SK-N-SH (cell line): ENCODE results near the gene HOXC13. TPM values are rescaled to one million over a fixed set of nuclear protein-coding genes. Genes with fewer than 3 reads are reported as not detected.

Experiments used
- CTCF ChIA-PET: fragments of 300-600, 350-600 bp; formaldehyde crosslinking; extraction: SDS; loops from one replicate; lab custom pipeline; 2021; lab: Yijun Ruan, JAX
- POLR2A ChIA-PET: fragments of 350-600 bp; sonication (Branson Sonifier 250); formaldehyde crosslinking; extraction: SDS; loops from one replicate; lab custom pipeline; 2020; ENCODE audit warnings: antibody characterized with exemption, inconsistent platforms; lab: Yijun Ruan, JAX
- DNase-seq: peaks from one replicate; pipeline ENCODE4 v3.0.0; 2012
- H2AFZ ChIP-seq: fragments of 200-600 bp; sonication (generic); 2 replicates; pipeline ENCODE4 v1.8.1; 2016; ENCODE audit warnings: antibody characterized with exemption, mild to moderate bottlenecking, low read depth
- H3F3A ChIP-seq: fragments of 200-600 bp; sonication (generic); replicated peaks from 2 replicates; pipeline ENCODE3; 2016; ENCODE audit warnings: antibody characterized with exemption, mild to moderate bottlenecking; ENCODE audit not compliant: insufficient read depth
- H3K27ac ChIP-seq, 2 experiments: fragments of 200-500 bp in 1 of 2; fragments of 200-600 bp in 1 of 2; sonication (Bioruptor generic) in 1 of 2; sonication (generic), shearing (Covaris generic) in 1 of 2; 2 replicates each; pipeline versions ENCODE4 v1.5.1 to v1.6.1; 2014 to 2016; ENCODE audit warnings: low read depth in 2 of 2, inconsistent platforms in 1 of 2, low read length in 1 of 2, mild to moderate bottlenecking in 1 of 2, mixed read lengths in 1 of 2
- H3K27me3 ChIP-seq: fragments of 200-600 bp; sonication (generic), shearing (Covaris generic); 2 replicates; pipeline ENCODE4 v1.6.1; 2016; ENCODE audit warnings: mixed run types; ENCODE audit not compliant: insufficient read depth
- H3K36me3 ChIP-seq, 2 experiments: fragments of 200-500 bp in 1 of 2; fragments of 200-600 bp in 1 of 2; sonication (Bioruptor generic) in 1 of 2; sonication (generic) in 1 of 2; replicated peaks in 1 of 2; 2 replicates each; pipeline versions ENCODE3 to v1.5.1; 2014 to 2016; ENCODE audit warnings: low read length in 1 of 2, mild to moderate bottlenecking in 1 of 2; ENCODE audit not compliant: insufficient read depth in 2 of 2, control insufficient read depth in 1 of 2
- H3K4me1 ChIP-seq, 2 experiments: fragments of 200-500 bp in 1 of 2; fragments of 200-600 bp in 1 of 2; sonication (Bioruptor generic) in 1 of 2; sonication (generic), shearing (Covaris generic) in 1 of 2; 2 replicates each; pipeline versions ENCODE4 v1.5.1 to v1.6.1; 2014 to 2016; ENCODE audit warnings: low read depth in 1 of 2, low read length in 1 of 2, mixed run types in 1 of 2; ENCODE audit not compliant: insufficient read depth in 2 of 2, control insufficient read depth in 1 of 2
- H3K4me2 ChIP-seq: fragments of 200-600 bp; sonication (generic), shearing (Covaris generic); 2 replicates; pipeline ENCODE4 v1.6.1; 2017; ENCODE audit warnings: mixed run types
- H3K4me3 ChIP-seq, 2 experiments: fragments of 200-500 bp in 1 of 2; fragments of 200-600 bp in 1 of 2; sonication (Bioruptor generic) in 1 of 2; sonication (generic), shearing (Covaris generic) in 1 of 2; 2 replicates each; pipeline versions ENCODE4 v1.5.1 to v1.8.1; 2014 to 2016; ENCODE audit warnings: low read depth in 2 of 2, inconsistent platforms in 1 of 2, low read length in 1 of 2, mild to moderate bottlenecking in 1 of 2, mixed read lengths in 1 of 2, moderate library complexity in 1 of 2
- H3K79me2 ChIP-seq: fragments of 200-600 bp; sonication (generic); 2 replicates; pipeline ENCODE4 v1.8.1; 2017; ENCODE audit warnings: mild to moderate bottlenecking; ENCODE audit not compliant: insufficient read depth
- H3K9ac ChIP-seq: fragments of 200-600 bp; sonication (generic); 2 replicates; pipeline ENCODE4 v1.6.1; 2017; ENCODE audit warnings: mixed run types
- H3K9me2 ChIP-seq: fragments of 200-600 bp; sonication (generic); 2 replicates; pipeline ENCODE4 v1.6.1; 2017; ENCODE audit warnings: mixed run types
- H3K9me3 ChIP-seq: fragments of 200-600 bp; sonication (generic); 2 replicates; pipeline ENCODE4 v1.6.1; 2017; ENCODE audit warnings: mixed run types, mild to moderate bottlenecking, moderate library complexity
- H4K20me1 ChIP-seq: fragments of 200-600 bp; sonication (generic); 2 replicates; pipeline ENCODE4 v1.6.1; 2017; ENCODE audit warnings: mild to moderate bottlenecking, mixed run types; ENCODE audit not compliant: insufficient read depth
- CHD2 ChIP-seq: fragments of 150-350 bp; IDR thresholded peaks from 2 replicates; pipeline ENCODE4 v1.6.1; 2018; ENCODE audit warnings: low read length; ENCODE audit not compliant: partially characterized antibody
- ELF1 ChIP-seq: IDR thresholded peaks from 2 replicates; pipeline ENCODE4 v1.4.0; 2012
- EZH2phosphoT487 ChIP-seq: fragments of 200-600 bp; sonication (generic); IDR thresholded peaks from 2 replicates; pipeline ENCODE4 v1.6.1; 2017; ENCODE audit warnings: low read depth, mixed run types, mild to moderate bottlenecking, antibody characterized with exemption, moderate library complexity, borderline replicate concordance
- FOSL2 ChIP-seq: IDR thresholded peaks from 2 replicates; pipeline ENCODE4 v1.4.0; 2012; ENCODE audit warnings: low read depth, mild to moderate bottlenecking, moderate library complexity, borderline replicate concordance
- JUND ChIP-seq: IDR thresholded peaks from 2 replicates; pipeline ENCODE4 v1.4.0; 2012
- MXI1 ChIP-seq: IDR thresholded peaks from 2 replicates; pipeline ENCODE4 v1.6.1; 2012; ENCODE audit warnings: mild to moderate bottlenecking, low read depth, low read length, improper control_type of control experiment
- POLR2AphosphoS5 ChIP-seq: IDR thresholded peaks from 2 replicates; pipeline ENCODE4 v1.6.1; 2012; ENCODE audit warnings: low read depth, low read length
- RAD21 ChIP-seq: IDR thresholded peaks from 2 replicates; pipeline ENCODE4 v1.6.1; 2012; ENCODE audit warnings: mild to moderate bottlenecking, low read length
- REST ChIP-seq: IDR thresholded peaks from 2 replicates; pipeline ENCODE4 v1.6.1; 2012; ENCODE audit warnings: mild to moderate bottlenecking, low read depth, low read length, moderate library complexity
- RFX5 ChIP-seq: IDR thresholded peaks from 2 replicates; pipeline ENCODE4 v1.6.1; 2012; ENCODE audit warnings: mild to moderate bottlenecking, improper control_type of control experiment, low read length
- SIN3A ChIP-seq: IDR thresholded peaks from 2 replicates; pipeline ENCODE4 v1.6.1; 2012; ENCODE audit warnings: low read depth, mild to moderate bottlenecking, low read length, moderate library complexity, borderline replicate concordance
- TAF1 ChIP-seq: IDR thresholded peaks from 2 replicates; pipeline ENCODE4 v1.6.1; 2012; ENCODE audit warnings: low read depth, mild to moderate bottlenecking, low read length, moderate library complexity, borderline replicate concordance
- TEAD4 ChIP-seq: IDR thresholded peaks from 2 replicates; pipeline ENCODE4 v1.4.0; 2012; ENCODE audit warnings: mild to moderate bottlenecking, borderline replicate concordance; ENCODE audit not compliant: insufficient read depth
- WGBS: methylation state at CpG from one replicate; pipeline ENCODE4 v1.1.6; 2017; ENCODE audit warnings: low lambda C conversion rate; 5-methylcytosine and 5-hydroxymethylcytosine counted together
- polyA plus RNA-seq, 3 experiments: library from polyadenylated mRNA; depleted of rRNA; stranded (reverse); fragments of >200 nt; gene quantifications; 2 replicates each; pipeline ENCODE4 v1.2.3, GENCODE V29; 2012
- TF ChIP-seq, protein P1 (sequence below): fragments of 150-350 bp; IDR thresholded peaks from 2 replicates; pipeline ENCODE4 v1.6.1; 2016; ENCODE audit warnings: mild to moderate bottlenecking, low read depth, low read length
- TF ChIP-seq, protein P2 (sequence below): fragments of 200-600 bp; sonication (generic); IDR thresholded peaks from 2 replicates; pipeline ENCODE4 v1.6.1; 2017; ENCODE audit warnings: antibody characterized with exemption, mild to moderate bottlenecking, moderate library complexity

HOXC13 gene
- polyA plus RNA-seq, 1 of the 3 experiments (the other 2 are of a cell fraction) = not detected

DNA sequence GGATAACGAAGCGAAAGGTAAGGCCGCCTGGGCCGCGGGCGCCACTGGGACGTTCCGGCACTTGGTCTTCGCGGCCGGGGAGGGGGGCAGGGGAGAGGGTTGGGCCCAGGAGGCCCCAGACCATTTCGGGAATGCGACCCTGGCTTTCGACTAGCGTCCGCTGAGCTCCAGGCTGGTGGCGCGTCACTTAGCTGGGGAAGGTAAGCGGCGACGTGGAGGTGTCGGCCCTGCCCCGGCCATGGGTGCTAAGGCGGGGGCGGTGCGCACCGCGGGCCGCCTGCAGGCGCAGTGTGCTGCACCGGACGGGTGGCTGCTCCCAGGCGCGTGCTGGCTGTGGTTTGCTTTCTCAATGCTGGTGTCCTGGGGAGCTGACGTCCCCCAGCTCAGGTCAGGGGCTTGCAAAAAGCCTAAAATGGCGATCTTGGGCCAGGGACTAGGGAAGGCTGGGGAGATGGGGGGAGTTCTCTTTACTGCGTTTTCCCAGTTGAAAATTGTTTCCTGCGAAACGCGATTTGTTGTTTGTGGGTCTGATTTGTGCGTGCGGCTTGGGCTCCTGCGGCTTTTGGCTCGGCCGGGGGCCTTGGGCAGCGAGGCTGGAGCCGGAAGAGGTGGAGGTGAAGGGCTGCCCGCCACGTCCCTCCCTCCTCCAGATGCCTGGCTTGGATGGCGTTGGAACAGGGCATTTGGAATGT lies 47.5 kb downstream of the HOXC13 start:
- no peak overlapping the region for H2AFZ ChIP-seq
- no peaks in the 10 kb centered on the region for H3K9me2 ChIP-seq
- H3K9me3 ChIP-seq = no peaks in the 10 kb centered on the region
- CTCF ChIA-PET = interaction anchor here (0.8 to 12.8 kb wide), 21 partner anchors 14 to 320 kb away, joined by 3 to 194 read pairs (median 6); partner anchors contain the start of genes HOTAIR, HOXC11, HOXC5 and HOXC6
- H3K27ac ChIP-seq = no peak overlapping the region
- peak overlapping the region; percentile 12 to 41; a peak in 2 of 4 replicates for H3K4me3 ChIP-seq
- POLR2A ChIA-PET = interaction anchor here (1.1 kb wide), 1 partner anchor 230 kb away, joined by 3 read pairs; no protein-coding TSS in a partner anchor
- DNase-seq = peak; percentile 56
- no peaks in the 10 kb centered on the region for H4K20me1 ChIP-seq
- H3K4me2 ChIP-seq = peak overlapping the region; percentile 95
- H3F3A ChIP-seq = peaks cover 4% of the 10 kb centered on the region
- H3K9ac ChIP-seq = no peak overlapping the region
- H3K79me2 ChIP-seq = no peaks in the 10 kb centered on the region
- peaks cover 0 to 12% of the 10 kb centered on the region in 2 experiments; a peak in 1 of 4 replicates for H3K4me1 ChIP-seq
- 0 out of 2 replicates have a peak, but pooled peaks have one; percentile 26 for TF ChIP-seq EZH2phosphoT487
- no peak for TF ChIP-seq MXI1
- WGBS = 23% methylated on average over 18 of the region's 50 CpGs
- H3K27me3 ChIP-seq = peaks cover 95% of the 10 kb centered on the region
- H3K36me3 ChIP-seq = no peaks in the 10 kb centered on the region

- H3K9me2 ChIP-seq = no peaks in the 10 kb centered on the region
- H4K20me1 ChIP-seq = no peaks in the 10 kb centered on the region
- no peak overlapping the region for H3K27ac ChIP-seq
- no peak overlapping the region for H3K4me2 ChIP-seq
- no peak overlapping the region for H3K4me3 ChIP-seq
- CTCF ChIA-PET = interaction anchor here (0.7 to 12.8 kb wide), 17 partner anchors 13 to 337 kb away, joined by 3 to 194 read pairs (median 7); partner anchors contain the start of genes HOTAIR, HOXC11, HOXC5 and HOXC6
- H3K79me2 ChIP-seq = no peaks in the 10 kb centered on the region
- no peak for DNase-seq
- TF ChIP-seq, protein P1, sequence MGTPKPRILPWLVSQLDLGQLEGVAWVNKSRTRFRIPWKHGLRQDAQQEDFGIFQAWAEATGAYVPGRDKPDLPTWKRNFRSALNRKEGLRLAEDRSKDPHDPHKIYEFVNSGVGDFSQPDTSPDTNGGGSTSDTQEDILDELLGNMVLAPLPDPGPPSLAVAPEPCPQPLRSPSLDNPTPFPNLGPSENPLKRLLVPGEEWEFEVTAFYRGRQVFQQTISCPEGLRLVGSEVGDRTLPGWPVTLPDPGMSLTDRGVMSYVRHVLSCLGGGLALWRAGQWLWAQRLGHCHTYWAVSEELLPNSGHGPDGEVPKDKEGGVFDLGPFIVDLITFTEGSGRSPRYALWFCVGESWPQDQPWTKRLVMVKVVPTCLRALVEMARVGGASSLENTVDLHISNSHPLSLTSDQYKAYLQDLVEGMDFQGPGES = no peak
- TF ChIP-seq ELF1 = no peak
- no peak for TF ChIP-seq TEAD4
- no peak for TF ChIP-seq FOSL2
- no peak for TF ChIP-seq RAD21
- TF ChIP-seq, protein P2, sequence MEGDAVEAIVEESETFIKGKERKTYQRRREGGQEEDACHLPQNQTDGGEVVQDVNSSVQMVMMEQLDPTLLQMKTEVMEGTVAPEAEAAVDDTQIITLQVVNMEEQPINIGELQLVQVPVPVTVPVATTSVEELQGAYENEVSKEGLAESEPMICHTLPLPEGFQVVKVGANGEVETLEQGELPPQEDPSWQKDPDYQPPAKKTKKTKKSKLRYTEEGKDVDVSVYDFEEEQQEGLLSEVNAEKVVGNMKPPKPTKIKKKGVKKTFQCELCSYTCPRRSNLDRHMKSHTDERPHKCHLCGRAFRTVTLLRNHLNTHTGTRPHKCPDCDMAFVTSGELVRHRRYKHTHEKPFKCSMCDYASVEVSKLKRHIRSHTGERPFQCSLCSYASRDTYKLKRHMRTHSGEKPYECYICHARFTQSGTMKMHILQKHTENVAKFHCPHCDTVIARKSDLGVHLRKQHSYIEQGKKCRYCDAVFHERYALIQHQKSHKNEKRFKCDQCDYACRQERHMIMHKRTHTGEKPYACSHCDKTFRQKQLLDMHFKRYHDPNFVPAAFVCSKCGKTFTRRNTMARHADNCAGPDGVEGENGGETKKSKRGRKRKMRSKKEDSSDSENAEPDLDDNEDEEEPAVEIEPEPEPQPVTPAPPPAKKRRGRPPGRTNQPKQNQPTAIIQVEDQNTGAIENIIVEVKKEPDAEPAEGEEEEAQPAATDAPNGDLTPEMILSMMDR = no peak
- no peak for TF ChIP-seq TAF1
- TF ChIP-seq REST = no peak
- no peak for TF ChIP-seq RFX5
- TF ChIP-seq POLR2AphosphoS5 = no peak
- no peak for TF ChIP-seq CHD2
- no peak for TF ChIP-seq JUND
- no peak for TF ChIP-seq SIN3A
- H3K9me3 ChIP-seq = no peaks in the 10 kb centered on the region
- H3K36me3 ChIP-seq = no peaks in the 10 kb centered on the region
- peaks cover 5% of the 10 kb centered on the region for H3F3A ChIP-seq
- H3K27me3 ChIP-seq = peaks cover 95% of the 10 kb centered on the region
- 36% methylated on average over 20 of the region's 21 CpGs for WGBS
- H3K4me1 ChIP-seq = peaks cover 0 to 12% of the 10 kb centered on the region in 2 experiments; a peak in 1 of 4 replicates
- H3K9ac ChIP-seq = no peak overlapping the region
- POLR2A ChIA-PET = interaction anchor here (2.1 kb wide), 1 partner anchor 13 kb away, joined by 5 read pairs; the partner anchor contains the start of gene HOXC9
- no peak overlapping the region for H2AFZ ChIP-seq
Measured at GRCh38 chr12:53986686-53987483, 48.3 kb downstream of the HOXC13 start.
